Measurements from ENCODE around the gene TAAR1.

Gene TAAR1

DNA sequence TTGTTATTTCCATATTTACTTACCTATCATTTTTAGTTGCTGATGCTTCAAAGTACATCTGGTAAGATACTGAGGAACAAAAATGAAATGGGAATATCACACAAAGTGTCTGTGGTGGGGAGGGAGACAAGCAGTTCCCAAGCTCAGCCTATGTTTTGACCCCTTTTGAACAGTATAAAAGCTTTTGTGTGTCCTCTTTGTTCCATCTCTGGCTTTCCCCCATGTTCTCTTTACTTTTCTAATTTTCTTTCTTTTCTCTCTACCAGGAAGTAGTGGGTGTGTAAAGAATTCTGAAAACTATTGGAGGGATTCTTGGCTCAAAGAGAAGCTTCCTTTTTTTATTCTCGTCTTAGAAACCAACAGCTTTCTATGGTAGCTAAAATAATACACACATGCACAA lies 42.3 kb downstream of the TAAR1 start:
- peaks cover 16% of the 10 kb centered on the region; the same call in 1 of the 2 replicates for H3K4me1 ChIP-seq (ENCODE audit: low read length)
- H3K79me2 ChIP-seq (ENCODE audit: low read length) = no peaks in the 10 kb centered on the region
- no peak overlapping the region for H3K9ac ChIP-seq (ENCODE audit: low read length)
- TF ChIP-seq, protein P1, sequence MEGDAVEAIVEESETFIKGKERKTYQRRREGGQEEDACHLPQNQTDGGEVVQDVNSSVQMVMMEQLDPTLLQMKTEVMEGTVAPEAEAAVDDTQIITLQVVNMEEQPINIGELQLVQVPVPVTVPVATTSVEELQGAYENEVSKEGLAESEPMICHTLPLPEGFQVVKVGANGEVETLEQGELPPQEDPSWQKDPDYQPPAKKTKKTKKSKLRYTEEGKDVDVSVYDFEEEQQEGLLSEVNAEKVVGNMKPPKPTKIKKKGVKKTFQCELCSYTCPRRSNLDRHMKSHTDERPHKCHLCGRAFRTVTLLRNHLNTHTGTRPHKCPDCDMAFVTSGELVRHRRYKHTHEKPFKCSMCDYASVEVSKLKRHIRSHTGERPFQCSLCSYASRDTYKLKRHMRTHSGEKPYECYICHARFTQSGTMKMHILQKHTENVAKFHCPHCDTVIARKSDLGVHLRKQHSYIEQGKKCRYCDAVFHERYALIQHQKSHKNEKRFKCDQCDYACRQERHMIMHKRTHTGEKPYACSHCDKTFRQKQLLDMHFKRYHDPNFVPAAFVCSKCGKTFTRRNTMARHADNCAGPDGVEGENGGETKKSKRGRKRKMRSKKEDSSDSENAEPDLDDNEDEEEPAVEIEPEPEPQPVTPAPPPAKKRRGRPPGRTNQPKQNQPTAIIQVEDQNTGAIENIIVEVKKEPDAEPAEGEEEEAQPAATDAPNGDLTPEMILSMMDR (IDR thresholded peaks at IDR 0.05; ENCODE audit: low read depth, low read length) = no peak
- TF ChIP-seq EZH2phosphoT487 (IDR thresholded peaks at IDR 0.05; ENCODE audit: low read depth) = no peak
- H3K9me3 ChIP-seq (ENCODE audit: insufficient read depth, low read length) = no peaks in the 10 kb centered on the region
- H3K27ac ChIP-seq (ENCODE audit: low read length) = no peak overlapping the region
- no peak overlapping the region for H3K4me3 ChIP-seq (ENCODE audit: low read length)
- H3K4me2 ChIP-seq (ENCODE audit: low read length) = no peak overlapping the region
- H3K36me3 ChIP-seq (replicated peaks; ENCODE audit: low read depth, low read length) = no peaks in the 10 kb centered on the region
- H3K27me3 ChIP-seq (ENCODE audit: low read depth, low read length) = no peaks in the 10 kb centered on the region
- H4K20me1 ChIP-seq (ENCODE audit: insufficient read depth, low read length) = no peaks in the 10 kb centered on the region
- no peak overlapping the region for H2AFZ ChIP-seq (ENCODE audit: low read depth, low read length)

DNA sequence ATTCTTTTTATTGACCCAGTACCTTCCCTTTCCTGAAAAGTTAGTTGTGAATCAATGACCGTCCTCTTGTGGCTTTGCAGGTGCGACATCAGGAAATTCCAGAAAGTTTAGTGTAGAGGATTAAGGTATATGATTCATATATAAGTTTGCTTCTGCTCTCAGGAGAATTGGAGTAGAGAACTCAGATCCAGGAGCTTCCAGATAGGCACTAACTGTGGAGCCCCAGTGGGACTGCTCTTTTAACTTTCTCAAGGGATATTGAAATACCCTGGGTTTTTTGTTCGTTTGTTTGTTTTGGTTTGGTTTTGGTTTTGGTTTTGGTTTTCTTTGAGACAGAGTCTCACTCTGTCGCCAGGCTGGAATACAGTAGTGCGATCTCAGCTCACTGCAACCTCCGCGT lies 44.4 kb downstream of the TAAR1 start:
- Histone ChIP-seq H4K20me1 (ENCODE audit: insufficient read depth, low read length) (no peaks in the 10 kb centered on the region), H2AFZ (ENCODE audit: low read depth, low read length) (peak overlapping the region; percentile 86; the same call in 1 of the 2 replicates), H3K9me3 (ENCODE audit: insufficient read depth, low read length) (no peaks in the 10 kb centered on the region), H3K27ac (ENCODE audit: low read length) (no peak overlapping the region), H3K27me3 (ENCODE audit: low read depth, low read length) (no peaks in the 10 kb centered on the region), H3K36me3 (replicated peaks; ENCODE audit: low read depth, low read length) (no peaks in the 10 kb centered on the region), H3K9ac (ENCODE audit: low read length) (no peak overlapping the region), H3K4me2 (ENCODE audit: low read length) (peak overlapping the region; percentile 63), H3K4me1 (ENCODE audit: low read length) (peaks cover 16% of the 10 kb centered on the region; the same call in 1 of the 2 replicates), H3K79me2 (ENCODE audit: low read length) (no peaks in the 10 kb centered on the region), H3K4me3 (ENCODE audit: low read length) (peak overlapping the region; percentile 64)
- TF ChIP-seq, protein P1 (IDR thresholded peaks at IDR 0.05; ENCODE audit: low read depth, low read length) = no peak
- no peak for TF ChIP-seq EZH2phosphoT487 (IDR thresholded peaks at IDR 0.05; ENCODE audit: low read depth)

DNA sequence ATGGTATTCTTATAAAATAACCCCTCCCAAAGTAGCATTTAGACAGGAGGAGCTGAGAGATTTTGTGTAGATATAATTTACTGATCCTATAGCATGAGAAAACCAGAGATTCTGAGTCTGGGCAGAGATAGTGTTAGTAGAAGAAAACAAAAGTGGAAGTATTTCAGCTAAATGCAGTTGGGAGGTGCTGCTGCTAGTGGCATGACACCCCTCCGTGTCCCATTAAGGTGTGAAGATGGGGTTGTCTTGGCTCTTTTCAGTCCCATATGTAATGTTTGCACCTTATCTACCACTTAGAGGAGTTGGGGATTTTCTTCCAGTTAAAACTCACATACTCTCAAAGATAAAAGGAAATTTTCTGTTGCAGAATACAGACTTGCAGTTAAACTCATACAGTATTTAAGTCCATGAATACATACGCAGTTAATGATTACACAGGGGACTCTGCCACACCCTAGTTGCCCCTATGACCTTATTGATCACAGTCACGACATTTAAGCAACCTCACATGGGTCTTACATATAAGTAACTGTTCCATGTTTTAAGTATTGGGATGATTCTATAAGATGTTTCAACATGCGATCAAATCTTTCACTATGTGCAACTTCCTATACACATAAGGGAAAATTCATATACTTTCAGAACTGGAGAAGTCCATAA lies 46.4 kb downstream of the TAAR1 start:
- Histone ChIP-seq H3K4me2 (ENCODE audit: low read length) (no peak overlapping the region), H3K36me3 (replicated peaks; ENCODE audit: low read depth, low read length) (no peaks in the 10 kb centered on the region), H3K4me1 (ENCODE audit: low read length) (peaks cover 16% of the 10 kb centered on the region; the same call in 1 of the 2 replicates), H3K9me3 (ENCODE audit: insufficient read depth, low read length) (no peaks in the 10 kb centered on the region), H3K79me2 (ENCODE audit: low read length) (no peaks in the 10 kb centered on the region), H3K4me3 (ENCODE audit: low read length) (no peak overlapping the region), H4K20me1 (ENCODE audit: insufficient read depth, low read length) (no peaks in the 10 kb centered on the region), H3K9ac (ENCODE audit: low read length) (no peak overlapping the region), H3K27ac (ENCODE audit: low read length) (no peak overlapping the region), H3K27me3 (ENCODE audit: low read depth, low read length) (no peaks in the 10 kb centered on the region), H2AFZ (ENCODE audit: low read depth, low read length) (no peak overlapping the region)
- TF ChIP-seq, protein P1 (IDR thresholded peaks at IDR 0.05; ENCODE audit: low read depth, low read length) = no peak

DNA sequence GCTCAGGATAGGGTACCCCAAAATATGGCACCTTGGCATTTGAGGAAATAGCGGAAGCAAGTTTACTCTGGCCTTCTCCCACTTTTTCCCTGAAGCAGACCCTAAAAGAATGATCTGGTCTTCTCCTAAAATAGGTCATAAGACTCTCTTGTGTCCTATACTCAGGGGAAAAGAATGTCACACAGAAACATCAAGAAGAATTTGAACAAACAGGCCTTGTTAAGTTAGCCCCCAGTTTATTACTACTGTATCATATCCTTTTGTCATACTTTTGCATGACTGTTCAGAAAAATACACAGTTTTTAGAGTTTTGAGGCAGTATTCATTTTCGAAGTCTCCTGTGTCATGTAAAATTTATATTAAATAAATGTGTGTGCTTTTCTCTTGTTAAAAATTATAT lies 47.4 kb downstream of the TAAR1 start:
- Histone ChIP-seq H3K4me3 (ENCODE audit: low read length) (no peak overlapping the region), H2AFZ (ENCODE audit: low read depth, low read length) (no peak overlapping the region), H3K27ac (ENCODE audit: low read length) (no peak overlapping the region), H4K20me1 (ENCODE audit: insufficient read depth, low read length) (no peaks in the 10 kb centered on the region), H3K9ac (ENCODE audit: low read length) (no peak overlapping the region), H3K9me3 (ENCODE audit: insufficient read depth, low read length) (no peaks in the 10 kb centered on the region), H3K36me3 (replicated peaks; ENCODE audit: low read depth, low read length) (no peaks in the 10 kb centered on the region), H3K4me1 (ENCODE audit: low read length) (peaks cover 14% of the 10 kb centered on the region; the same call in 1 of the 2 replicates), H3K4me2 (ENCODE audit: low read length) (no peak overlapping the region), H3K27me3 (ENCODE audit: low read depth, low read length) (no peaks in the 10 kb centered on the region), H3K79me2 (ENCODE audit: low read length) (no peaks in the 10 kb centered on the region)
- TF ChIP-seq, protein P1 (IDR thresholded peaks at IDR 0.05; ENCODE audit: low read depth, low read length) = no peak
- TF ChIP-seq EZH2phosphoT487 (IDR thresholded peaks at IDR 0.05; ENCODE audit: low read depth) = no peak
